CD4-positive, alpha-beta T cell (primary cell): ENCODE results near the gene HIPK3. TPM values are rescaled to one million over a fixed set of nuclear protein-coding genes. Genes with fewer than 3 reads are reported as not detected.

Source experiments
- ATAC-seq: fragments of 200-7000 bp; cut with Tn5 transposase; one replicate; pipeline ENCODE4 v1.10.0; 2022; ENCODE audit warnings: mild to moderate bottlenecking; ENCODE audit not compliant: poor library complexity
- CTCF ChIA-PET: fragments of 350-600 bp; sonication (Branson Sonifier 250); formaldehyde crosslinking; loops from one replicate; lab custom pipeline; 2021; ENCODE audit warnings: antibody characterized with exemption, inconsistent platforms; lab: Charles Lee
- POLR2A ChIA-PET: fragments of 350-600 bp; sonication (Branson Sonifier 250); formaldehyde crosslinking; loops from one replicate; lab custom pipeline; 2021; ENCODE audit warnings: antibody characterized with exemption, inconsistent platforms; lab: Charles Lee
- DNase-seq, 14 experiments: peaks; one replicate each; pipeline ENCODE4 v3.0.0-alpha.2; 2013 to 2020; ENCODE audit warnings: mixed read lengths in 2 of 14
- H3K27ac ChIP-seq, 2 donors: one replicate each; pipeline versions ENCODE4 v1.5.1 to v1.7.0; 2013; ENCODE audit warnings: low read length in 2 of 2, low read depth in 1 of 2, mild to moderate bottlenecking in 1 of 2
- H3K27me3 ChIP-seq, 2 experiments: 1 replicate in 1 of 2; 2 replicates in 1 of 2; pipeline versions ENCODE4 v1.6.1 to v1.7.0; 2013; ENCODE audit warnings: low read length in 2 of 2, control low read depth in 1 of 2, mild to moderate bottlenecking in 1 of 2, moderate library complexity in 1 of 2; ENCODE audit not compliant: insufficient read depth in 2 of 2, control insufficient read depth in 1 of 2
- H3K36me3 ChIP-seq: one replicate; pipeline ENCODE4 v1.6.1; 2013; ENCODE audit warnings: low read length, control low read depth; ENCODE audit not compliant: insufficient read depth
- H3K4me1 ChIP-seq: one replicate; pipeline ENCODE4 v1.6.1; 2013; ENCODE audit warnings: low read length, control low read depth; ENCODE audit not compliant: insufficient read depth
- H3K4me3 ChIP-seq: one replicate; pipeline ENCODE4 v1.5.1; 2013; ENCODE audit warnings: mild to moderate bottlenecking, low read length, moderate library complexity
- H3K9me3 ChIP-seq, 2 experiments: 1 replicate in 1 of 2; 2 replicates in 1 of 2; pipeline versions ENCODE4 v1.6.1 to v1.7.0; 2013; ENCODE audit warnings: low read length in 2 of 2, mild to moderate bottlenecking in 2 of 2, control low read depth in 1 of 2, moderate library complexity in 1 of 2; ENCODE audit not compliant: control insufficient read depth in 1 of 2, insufficient read depth in 1 of 2
- H3K27ac Mint-ChIP-seq: one replicate; pipeline ENCODE4 v1.8.0; 2020; ENCODE audit warnings: mixed read lengths
- H3K27me3 Mint-ChIP-seq: one replicate; pipeline ENCODE4 v1.8.0; 2021; ENCODE audit warnings: mixed read lengths
- H3K36me3 Mint-ChIP-seq: one replicate; pipeline ENCODE4 v1.8.0; 2021; ENCODE audit warnings: low read depth, mixed read lengths
- H3K4me1 Mint-ChIP-seq: one replicate; pipeline ENCODE4 v1.8.0; 2021; ENCODE audit warnings: low read depth, mixed read lengths
- H3K4me3 Mint-ChIP-seq: one replicate; pipeline ENCODE4 v1.8.0; 2020; ENCODE audit warnings: mild to moderate bottlenecking, mixed read lengths
- H3K9me3 Mint-ChIP-seq: one replicate; pipeline ENCODE4 v1.8.0; 2020; ENCODE audit warnings: mixed read lengths
- CTCF ChIP-seq: fragments of 200-600 bp; IDR thresholded peaks from one replicate; pipeline ENCODE4 v1.8.0; 2022; ENCODE audit warnings: antibody characterized with exemption, mild to moderate bottlenecking
- intact Hi-C, 2 experiments: fragments of 100-400 bp; cut with DNase I in 1 of 2; cut with micrococcal nuclease in 1 of 2; formaldehyde crosslinking; loops; one replicate each; pipeline versions ENCODE4 v1.15.1 to v1.9.0; 2023 to 2025; cut with DNase I, micrococcal nuclease
- polyA plus RNA-seq, 2 donors: library from polyadenylated mRNA; unstranded; fragments of 120-200 nt; gene quantifications; one replicate each; pipeline ENCODE4 v1.2.1, GENCODE V29; 2013
- total RNA-seq, 174 experiments: library from RNA in 2 of 174; stranded (reverse) in 2 of 174; gene quantifications; one replicate each; pipeline ENCODE4 v1.2.3 and lab custom pipeline; 2021 to 2026

Gene HIPK3
- total RNA-seq (10 to 100 TPM; 38.1 to 38.9 TPM), total RNA-seq (lab: John Stamatoyannopoulos, UW) (93.3 to 353 (median 190) reads per million in 172 experiments)
- 41.9 TPM for polyA plus RNA-seq (2013, experiment 1 of 2)
- 44.1 TPM for polyA plus RNA-seq (2013, experiment 2 of 2)

- Histone ChIP-seq H3K4me3 (peak within 1 kb of the TSS; percentile 88), H3K27ac (peak within 1 kb of the TSS; percentile 94 to 97), H3K9me3 (no peaks in the 10 kb centered on the region), H3K4me1 (peaks cover 10% of the 10 kb centered on the region), H3K36me3 (no peaks in the 10 kb centered on the region), H3K27me3 (no peaks in the 10 kb centered on the region)
- POLR2A ChIA-PET = interaction anchor here (0.5 to 1.8 kb wide), 4 partner anchors 96 to 925 kb away, joined by 3 to 6 read pairs (median 4); partner anchors contain the start of genes CD59, CSTF3 and QSER1
- Mint-ChIP-seq H3K9me3 (no peaks in the 10 kb centered on the region), H3K27me3 (no peaks in the 10 kb centered on the region), H3K4me3 (peak within 1 kb of the TSS; percentile 97), H3K4me1 (peaks cover 48% of the 10 kb centered on the region), H3K36me3 (peaks cover 19% of the 10 kb centered on the region), H3K27ac (peak within 1 kb of the TSS; percentile 94)
- intact Hi-C loops = loop anchor here (1.0 to 10.0 kb wide), 6 partner anchors 70 to 670 kb away; partner anchors contain the start of genes CD59 (in 1 of the 2), CSTF3 (in 1 of the 2) and QSER1 (in 1 of the 2)
- ATAC-seq (peak; percentile 72), DNase-seq (peak; percentile 54 to 90 (median 68))
- no peak for TF ChIP-seq CTCF
- CTCF ChIA-PET = interaction anchor here (0.7 kb wide), 1 partner anchor 233 kb away, joined by 3 read pairs; no protein-coding TSS in a partner anchor
Measured at GRCh38 chr11:33257160-33257896, at the start of gene HIPK3. Gene HIPK3, plus strand, starts transcription at chr11:33257381.

- H3K36me3 Mint-ChIP-seq = no peaks in the 10 kb centered on the region
- no peaks in the 10 kb centered on the region for H3K27me3 ChIP-seq
- no peak for DNase-seq
- H3K9me3 Mint-ChIP-seq = no peaks in the 10 kb centered on the region
- no peaks in the 10 kb centered on the region for H3K4me1 ChIP-seq
- no peaks in the 10 kb centered on the region for H3K36me3 ChIP-seq
- CTCF ChIA-PET = no interaction called here
- H3K4me3 ChIP-seq = no peak overlapping the region
- no peaks in the 10 kb centered on the region for H3K27me3 Mint-ChIP-seq
- ATAC-seq = no peak
- no peak overlapping the region for H3K27ac ChIP-seq
- no peak overlapping the region for H3K4me3 Mint-ChIP-seq
- POLR2A ChIA-PET = no interaction called here
- intact Hi-C loops = no loop called here
- H3K27ac Mint-ChIP-seq = no peak overlapping the region
- H3K4me1 Mint-ChIP-seq = no peaks in the 10 kb centered on the region
- H3K9me3 ChIP-seq = no peaks in the 10 kb centered on the region
- no peak for TF ChIP-seq CTCF
Measured at GRCh38 chr11:33207408-33207985, 49.7 kb upstream of the HIPK3 start.

DNA sequence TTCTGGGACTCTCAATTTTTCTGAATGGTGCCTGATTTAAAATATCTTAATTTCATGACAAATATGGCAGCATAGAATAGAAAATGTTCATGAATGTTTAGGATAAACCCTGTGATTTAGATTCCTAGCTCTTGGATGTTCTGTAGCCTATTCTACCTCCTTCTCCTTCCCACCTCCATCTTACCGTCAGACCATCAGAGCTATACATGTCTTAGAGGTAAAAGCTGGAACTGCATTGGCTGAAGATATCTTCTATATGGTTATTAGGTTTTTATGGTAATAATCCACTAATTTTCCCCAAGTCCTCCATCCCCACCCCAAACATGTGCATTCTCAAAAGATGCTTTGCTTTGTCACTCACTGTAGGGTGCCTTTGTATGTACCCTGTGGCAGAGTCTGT is 49.0 kb upstream of the HIPK3 start:
- Histone ChIP-seq H3K4me3 (no peak overlapping the region), H3K27me3 (no peaks in the 10 kb centered on the region), H3K27ac (no peak overlapping the region), H3K4me1 (no peaks in the 10 kb centered on the region), H3K9me3 (no peaks in the 10 kb centered on the region), H3K36me3 (no peaks in the 10 kb centered on the region)
- H3K4me1 Mint-ChIP-seq = no peaks in the 10 kb centered on the region
- no peak for TF ChIP-seq CTCF
- intact Hi-C loops = no loop called here
- no peaks in the 10 kb centered on the region for H3K9me3 Mint-ChIP-seq
- H3K27ac Mint-ChIP-seq = no peak overlapping the region
- ChIA-PET POLR2A (no interaction called here), CTCF (interaction anchor here (1.7 kb wide), 1 partner anchor 19 kb away, joined by 3 read pairs; no protein-coding TSS in a partner anchor)
- no peaks in the 10 kb centered on the region for H3K36me3 Mint-ChIP-seq
- H3K27me3 Mint-ChIP-seq = no peaks in the 10 kb centered on the region
- DNase-seq = no peak
- H3K4me3 Mint-ChIP-seq = no peak overlapping the region
- ATAC-seq = no peak
